HG02852 (cell line): ENCODE results near the gene CCDC43.

Experiments used
- ATAC-seq: cut with Tn5 transposase; IDR thresholded peaks from one replicate; pipeline ENCODE4 v1.9.1; 2021; ENCODE audit warnings: mild to moderate bottlenecking, moderate library complexity; ENCODE audit not compliant: unreplicated experiment

The CCDC43 gene

GRCh38 chr17:44628243-44629188 is 61.1 kb downstream of the CCDC43 start:
- ATAC-seq, result no peak

- ATAC-seq, result no peak
Observed at GRCh38 chr17:44627513-44628242, 61.9 kb downstream of the CCDC43 start.
